ENCODE measurements around the gene CAMSAP2.
"Not testable (repeated sequence)": the region's sequence is repeated elsewhere in the genome, so short reads cannot be mapped to it uniquely, and the experiment has no call there.

DNA sequence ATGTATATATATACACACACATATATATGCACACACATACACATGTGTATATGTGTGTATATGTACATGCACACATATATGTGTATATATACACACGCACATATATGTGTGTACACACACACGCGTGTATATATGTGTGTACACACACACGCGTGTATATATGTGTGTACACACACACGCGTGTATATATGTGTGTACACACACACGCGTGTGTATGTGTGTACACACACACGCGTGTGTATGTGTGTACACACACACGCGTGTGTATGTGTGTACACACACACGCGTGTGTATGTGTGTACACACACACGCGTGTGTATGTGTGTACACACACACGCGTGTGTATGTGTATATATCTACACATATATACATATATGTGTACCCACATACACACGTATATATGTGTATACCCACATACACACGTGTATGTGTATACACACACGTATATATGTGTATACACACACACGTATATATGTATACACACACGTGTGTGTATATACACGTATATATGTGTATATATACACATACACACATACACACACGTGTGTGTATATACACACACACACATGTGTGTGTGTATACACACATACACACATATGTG lies 78.0 kb downstream of the CAMSAP2 start:
- TF ChIP-seq, protein P1, sequence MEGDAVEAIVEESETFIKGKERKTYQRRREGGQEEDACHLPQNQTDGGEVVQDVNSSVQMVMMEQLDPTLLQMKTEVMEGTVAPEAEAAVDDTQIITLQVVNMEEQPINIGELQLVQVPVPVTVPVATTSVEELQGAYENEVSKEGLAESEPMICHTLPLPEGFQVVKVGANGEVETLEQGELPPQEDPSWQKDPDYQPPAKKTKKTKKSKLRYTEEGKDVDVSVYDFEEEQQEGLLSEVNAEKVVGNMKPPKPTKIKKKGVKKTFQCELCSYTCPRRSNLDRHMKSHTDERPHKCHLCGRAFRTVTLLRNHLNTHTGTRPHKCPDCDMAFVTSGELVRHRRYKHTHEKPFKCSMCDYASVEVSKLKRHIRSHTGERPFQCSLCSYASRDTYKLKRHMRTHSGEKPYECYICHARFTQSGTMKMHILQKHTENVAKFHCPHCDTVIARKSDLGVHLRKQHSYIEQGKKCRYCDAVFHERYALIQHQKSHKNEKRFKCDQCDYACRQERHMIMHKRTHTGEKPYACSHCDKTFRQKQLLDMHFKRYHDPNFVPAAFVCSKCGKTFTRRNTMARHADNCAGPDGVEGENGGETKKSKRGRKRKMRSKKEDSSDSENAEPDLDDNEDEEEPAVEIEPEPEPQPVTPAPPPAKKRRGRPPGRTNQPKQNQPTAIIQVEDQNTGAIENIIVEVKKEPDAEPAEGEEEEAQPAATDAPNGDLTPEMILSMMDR (conservative IDR thresholded peaks at IDR 0.05; ENCODE audit: low read length) = not testable (repeated sequence)
- not testable (repeated sequence) for TF ChIP-seq EZH2phosphoT487 (IDR thresholded peaks at IDR 0.05; ENCODE audit: borderline replicate concordance)

Measured in Loucy (cell line).